Heart right ventricle (tissue), 16 donors: ENCODE data around the gene SLC4A9. TPM values are rescaled to one million over a fixed set of nuclear protein-coding genes. Genes with fewer than 3 reads are reported as not detected.

Source experiments
- ATAC-seq, 8 donors: fragments of 200-7000 bp; cut with Tn5 transposase; one replicate each; pipeline ENCODE4 v1.9.1; 2020; ENCODE audit warnings: mild to moderate bottlenecking in 8 of 8, moderate library complexity in 8 of 8, moderate number of reproducible peaks in 1 of 8
- DNase-seq, 2 donors: peaks; one replicate each; pipeline ENCODE4 v3.0.0-alpha.2; 2020
- H3K27ac ChIP-seq, 10 donors: fragments of 200-600 bp; sonication (generic) in 2 of 10; one replicate each; pipeline versions ENCODE4 v1.5.0 to v1.8.0; 2020 to 2022; ENCODE audit warnings: mild to moderate bottlenecking in 3 of 10
- H3K27me3 ChIP-seq, 7 donors: fragments of 200-600 bp; one replicate each; pipeline ENCODE4 v1.8.0; 2021 to 2022; ENCODE audit warnings: mild to moderate bottlenecking in 2 of 7
- H3K36me3 ChIP-seq, 9 donors: fragments of 200-600 bp; sonication (generic) in 1 of 9; one replicate each; pipeline versions ENCODE4 v1.5.0 to v1.8.0; 2020 to 2022; ENCODE audit warnings: mild to moderate bottlenecking in 2 of 9
- H3K4me1 ChIP-seq, 9 donors: fragments of 200-600 bp; sonication (generic) in 1 of 9; one replicate each; pipeline versions ENCODE4 v1.5.0 to v1.8.0; 2020 to 2022; ENCODE audit warnings: mild to moderate bottlenecking in 4 of 9
- H3K4me3 ChIP-seq, 10 donors: fragments of 200-600 bp; sonication (generic) in 2 of 10; one replicate each; pipeline versions ENCODE4 v1.5.0 to v1.8.0; 2020 to 2022; ENCODE audit warnings: mild to moderate bottlenecking in 7 of 10, moderate library complexity in 2 of 10
- H3K9me3 ChIP-seq, 11 donors: fragments of 200-600 bp in 10 of 11; sonication (generic) in 2 of 11; one replicate each; pipeline versions ENCODE4 v1.5.0 to v1.8.0; 2013 to 2022; ENCODE audit warnings: mild to moderate bottlenecking in 2 of 11, control low read depth in 1 of 11, moderate library complexity in 1 of 11
- CTCF ChIP-seq, 9 donors: fragments of 200-600 bp; sonication (generic) in 2 of 9; IDR thresholded peaks; one replicate each; pipeline versions ENCODE4 v1.5.0 to v1.8.0; 2021 to 2022; ENCODE audit warnings: antibody characterized with exemption in 9 of 9, mild to moderate bottlenecking in 5 of 9, moderate library complexity in 1 of 9
- WGBS, 2 donors: extraction: QIAGEN DNeasy Blood & Tissue Kit; methylation state at CpG; one replicate each; pipeline ENCODE4 v1.1.7; 2013; ENCODE audit warnings: inconsistent platforms in 1 of 2; 5-methylcytosine and 5-hydroxymethylcytosine counted together
- intact Hi-C, 10 donors: fragments of 100-400 bp; cut with DNase I; formaldehyde crosslinking; loops; one replicate each; pipeline versions ENCODE4 v1.11.1 to v1.14.2; 2022
- polyA plus RNA-seq, 2 donors: library from polyadenylated mRNA; stranded (reverse); fragments of 200-250 nt; gene quantifications; one replicate each; pipeline ENCODE4 v1.2.3, GENCODE V29; 2013
- total RNA-seq, 10 donors: library from RNA; stranded (reverse); fragmentation: NEBNext Ultra II Directional in 3 of 10; extraction: Animal tissue kit (Norgen Biotek cat#: 25700) in 3 of 10; gene quantifications; one replicate each; pipeline versions ENCODE4 v1.2.1 to v1.2.4, GENCODE V29; 2021 to 2023
- donor health status: Arrhythmogenic right ventricular cardiomyopathy.
- donor health status: ischemic (EF 13 %, LVEDD 7.1; RV severe dilation, severe dysfunction).
- donor health status: healthy with polysubstance abuse.
- donor health status: DM: no; HTN: yes; CAD: no.
- donor health status: DM: no; HTN: no; CAD: no.
- donor health status: ischemic (EF 25% LVEDD 6.9; RV normal size, moderate dysfunction).
- donor health status: ischemic (EF 25% LVEDD 5.7; RV mildly dilated, moderate dysfunction).
- donor health status: healthy.
- donor health status: DM: yes; HTN: yes; CAD: no.
- donor health status: Ischemic cardiomyopathy.
- donor health status: ischemic (EF 35%, LVEDD 5.7; RV mildly dilated, moderate dysfunction).
- donor health status: nonischemic (EF 11% LVEDD 7.7; RV severe dilation, severe dysfunction).
- donor health status: DM: yes; HTN: yes; CAD: no.
- donor health status: PGD.
- donor health status: ischemic (EF 29% LVEDD 5.4; RV normal size, mild dysfunction).
- donor health status: nonischemic (EF 23%, LVEDD 6.1; RV moderate dilation, normal function).

SLC4A9 gene
- total and polyA plus RNA-seq, 12 donors, result 0.01 to 0.34 (median 0.20) TPM; not detected in 8

GRCh38 chr5:140400730-140401361 lies 40.9 kb downstream of the SLC4A9 start:
- peak; percentile 85 to 96 for DNase-seq
- WGBS, 2 donors, result 1% methylated on average over 54 of the region's 54 CpGs
- no peak for TF ChIP-seq CTCF (IDR thresholded peaks at IDR 0.05)
- peaks cover 0 to 9% (median 0%) of the 10 kb centered on the region in 9 donors for H3K36me3 ChIP-seq
- H3K9me3 ChIP-seq, result no peaks in the 10 kb centered on the region
- peak; percentile 81 to 91 (median 88) for ATAC-seq
- no peaks in the 10 kb centered on the region for H3K27me3 ChIP-seq
- peak overlapping the region; percentile 61 to 97 (median 88) for H3K4me3 ChIP-seq
- H3K4me1 ChIP-seq, result peaks cover 4 to 42% (median 34%) of the 10 kb centered on the region in 9 donors
- intact Hi-C loops, result loop anchor here in 8 of 10 donors (5.0 to 10.0 kb wide), 8 partner anchors 146 to 921 kb away; partner anchors contain the start of genes IK (in 2 of the 8), NDUFA2 (in 2 of the 8), WDR55 (in 2 of the 8) and EIF4EBP3 (in 1 of the 8)
- H3K27ac ChIP-seq, result peak overlapping the region; percentile 44 to 97 (median 84)

- peaks cover 0 to 17% (median 0%) of the 10 kb centered on the region in 9 donors for H3K36me3 ChIP-seq
- 0% methylated on average over 82 to 83 of the region's 83 CpGs for WGBS, 2 donors
- H3K9me3 ChIP-seq, result no peaks in the 10 kb centered on the region
- H3K27ac ChIP-seq, result peak within 1 kb of the TSS; percentile 79 to 97 (median 94)
- intact Hi-C loops, result loop anchor here in 8 of 10 donors (5.0 to 10.0 kb wide), 8 partner anchors 146 to 921 kb away; partner anchors contain the start of genes IK (in 2 of the 8), NDUFA2 (in 2 of the 8), WDR55 (in 2 of the 8) and EIF4EBP3 (in 1 of the 8)
- TF ChIP-seq CTCF (IDR thresholded peaks at IDR 0.05), result no peak
- DNase-seq (peak; percentile 98 to 100), ATAC-seq (peak; percentile 93 to 97 (median 96))
- no peaks in the 10 kb centered on the region for H3K27me3 ChIP-seq
- peaks cover 4 to 44% (median 38%) of the 10 kb centered on the region in 9 donors for H3K4me1 ChIP-seq
- H3K4me3 ChIP-seq, result peak within 1 kb of the TSS; percentile 76 to 99 (median 93)
These were observed 41.6 kb downstream of the SLC4A9 start, which contains the start of gene ANKHD1 for GRCh38 chr5:140401362-140402257. TSS of gene ANKHD1 (plus strand) at chr5:140401833. CDS start at chr5:140401968, 135 bp downstream.

GRCh38 chr5:140402258-140403074 lies 42.5 kb downstream of the SLC4A9 start:
- Histone ChIP-seq H3K4me3 (peak overlapping the region; percentile 76 to 99 (median 93)), H3K4me1 (peaks cover 4 to 52% (median 38%) of the 10 kb centered on the region in 9 donors), H3K27ac (peak overlapping the region; percentile 79 to 97 (median 94)), H3K36me3 (peaks cover 0 to 20% (median 0%) of the 10 kb centered on the region in 9 donors), H3K9me3 (no peaks in the 10 kb centered on the region), H3K27me3 (no peaks in the 10 kb centered on the region)
- WGBS, 2 donors, result 2 to 4% methylated on average over 36 of the region's 36 CpGs
- intact Hi-C loops, result loop anchor here in 8 of 10 donors (5.0 to 10.0 kb wide), 8 partner anchors 145 to 920 kb away; partner anchors contain the start of genes IK (in 2 of the 8), NDUFA2 (in 2 of the 8), WDR55 (in 2 of the 8) and EIF4EBP3 (in 1 of the 8)
- DNase-seq (peak; percentile 24 to 30), ATAC-seq (peak in 2 of 8 donors; percentile 2 to 14)
- no peak for TF ChIP-seq CTCF (IDR thresholded peaks at IDR 0.05)
